Epidermal melanocyte (primary cell): ENCODE results near the gene METRN.
"Not testable (repeated sequence)": the region's sequence is repeated elsewhere in the genome, so short reads cannot be mapped to it uniquely, and the experiment has no call there.

Experiments used
- DNase-seq: peaks from one replicate; pipeline ENCODE4 v3.0.0; 2011; ENCODE audit warnings: low spot score; ENCODE audit not compliant: insufficient read length

Gene METRN

DNA sequence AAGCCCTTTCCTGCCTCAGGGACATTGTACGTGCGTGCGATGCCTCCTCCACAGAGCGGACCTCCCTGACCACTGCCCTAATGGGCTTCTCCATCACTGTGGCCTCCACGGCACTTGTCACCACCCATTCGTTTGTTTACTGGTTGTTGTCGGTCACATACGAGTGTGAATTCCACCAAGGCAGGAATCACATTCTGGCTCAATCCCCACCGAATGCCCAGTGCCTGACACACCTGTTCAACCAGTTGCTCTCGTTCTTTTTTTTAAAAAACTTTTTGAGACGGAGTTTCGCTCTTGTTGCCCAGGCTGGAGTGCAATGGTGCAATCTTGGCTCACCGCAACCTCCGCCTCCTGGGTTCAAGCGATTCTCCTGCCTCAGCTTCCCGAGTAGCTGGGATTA lies 23.7 kb upstream of the METRN start:
- not testable (repeated sequence) for DNase-seq

DNA sequence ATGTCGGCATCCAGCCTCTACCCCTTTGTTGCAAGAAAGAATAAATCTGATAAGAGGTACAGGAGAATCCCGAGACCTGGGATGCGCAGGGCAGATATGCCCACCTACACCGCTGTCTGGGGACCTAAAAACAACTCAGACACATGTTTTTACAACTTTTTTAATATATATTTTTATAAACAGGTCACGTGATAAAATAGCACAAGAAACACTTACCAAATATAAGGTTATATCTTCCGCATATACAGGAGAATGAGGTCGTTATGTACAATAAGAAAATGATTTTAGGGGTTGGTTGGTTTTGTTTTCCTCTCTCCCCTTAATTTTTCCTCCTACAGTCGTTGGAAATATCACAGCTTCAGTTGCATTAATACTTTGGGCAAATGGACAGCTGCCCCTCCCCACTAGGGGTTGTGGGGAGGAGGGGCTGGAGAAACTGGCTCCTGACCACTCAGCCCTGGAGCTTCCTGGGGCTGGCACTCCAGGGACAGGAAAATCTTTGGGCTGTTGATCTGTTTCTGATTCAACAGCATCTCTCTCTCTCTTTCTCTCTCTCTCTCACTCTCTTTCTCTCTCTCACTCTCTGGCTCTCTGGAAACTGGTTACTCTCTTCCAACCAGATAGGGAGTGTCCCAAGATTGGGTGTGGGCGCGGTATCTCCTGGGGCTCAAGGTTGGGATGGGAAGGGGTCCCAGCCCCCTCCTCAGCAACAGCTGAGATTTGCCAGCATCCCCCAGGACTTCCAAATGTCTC lies 22.4 kb upstream of the METRN start:
- DNase-seq: peak; percentile 16

DNA sequence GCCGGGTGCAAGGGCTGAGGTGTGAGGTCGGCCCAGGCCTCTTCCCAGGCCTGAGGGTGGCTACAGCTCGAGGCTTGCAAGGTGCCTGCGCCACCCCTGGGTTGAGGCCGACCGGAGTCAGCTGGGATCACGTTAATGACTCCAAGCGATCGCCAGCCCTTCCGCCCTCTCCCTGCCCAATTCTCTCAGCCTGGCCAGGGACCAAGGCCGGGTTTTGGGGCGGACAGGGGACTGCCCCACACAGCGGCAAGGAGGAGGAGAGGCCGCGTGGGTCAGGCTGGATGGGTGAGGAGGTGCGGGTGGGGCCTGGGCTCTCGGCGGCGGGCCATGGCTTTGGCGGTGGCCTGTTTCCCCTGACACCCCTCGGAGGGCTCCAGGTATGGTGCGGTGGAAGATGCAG lies 21.6 kb upstream of the METRN start:
- DNase-seq: no peak

DNA sequence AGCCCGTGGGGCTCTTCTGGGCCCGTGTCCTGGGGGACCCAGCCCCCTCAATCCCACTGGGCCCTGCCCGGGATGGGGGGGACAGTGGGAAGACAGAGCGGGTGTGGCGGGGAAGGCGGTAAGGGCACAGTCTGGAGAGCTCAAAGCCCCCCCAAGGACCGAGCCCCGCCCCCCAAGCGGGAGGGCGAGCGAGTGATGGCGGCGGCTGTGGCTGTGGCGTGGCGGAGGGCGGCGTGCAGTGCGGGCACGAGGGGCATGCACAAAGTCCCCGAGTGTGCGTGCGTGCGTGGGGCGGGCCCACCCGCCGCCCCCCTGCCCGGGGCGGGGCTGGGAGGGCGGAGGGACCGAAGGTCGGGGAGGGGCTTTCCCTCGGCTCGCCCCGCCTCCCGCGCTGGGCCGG lies 21.2 kb upstream of the METRN start:
- no peak for DNase-seq

DNA sequence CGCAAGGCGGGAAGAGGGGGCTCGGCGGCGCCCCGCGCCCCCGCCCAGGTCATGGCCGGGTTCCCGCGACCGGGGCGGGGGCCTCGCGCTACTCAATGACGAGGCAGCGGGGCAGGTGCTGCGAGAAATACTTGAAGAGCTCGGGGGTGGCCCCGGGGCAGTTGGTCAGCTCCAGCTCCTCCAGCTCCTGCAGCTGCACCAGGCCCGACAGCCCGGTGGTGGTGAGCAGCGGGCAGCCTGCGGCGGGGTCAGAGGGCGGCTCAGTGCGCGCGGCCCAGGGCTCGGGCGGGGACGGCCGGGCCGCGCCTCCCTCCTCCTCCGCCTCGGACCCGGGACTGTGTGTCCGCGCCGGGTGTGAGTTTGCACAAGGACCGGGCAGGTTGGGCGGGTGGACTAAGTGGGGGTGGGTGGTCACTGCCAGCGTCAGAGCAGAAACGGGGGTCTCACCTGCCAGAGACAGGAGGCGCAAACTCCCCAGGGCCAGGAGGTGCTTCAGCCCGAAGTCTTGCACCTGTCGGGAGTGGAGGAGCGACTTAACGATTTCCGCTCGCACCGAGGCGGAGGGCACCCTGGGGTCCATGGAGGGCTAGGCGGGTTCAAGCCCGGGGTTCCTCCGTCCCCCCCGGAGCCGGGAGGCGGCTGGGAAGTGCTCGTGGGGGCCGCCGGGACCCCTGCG lies 20.6 kb upstream of the METRN start:
- no peak for DNase-seq

DNA sequence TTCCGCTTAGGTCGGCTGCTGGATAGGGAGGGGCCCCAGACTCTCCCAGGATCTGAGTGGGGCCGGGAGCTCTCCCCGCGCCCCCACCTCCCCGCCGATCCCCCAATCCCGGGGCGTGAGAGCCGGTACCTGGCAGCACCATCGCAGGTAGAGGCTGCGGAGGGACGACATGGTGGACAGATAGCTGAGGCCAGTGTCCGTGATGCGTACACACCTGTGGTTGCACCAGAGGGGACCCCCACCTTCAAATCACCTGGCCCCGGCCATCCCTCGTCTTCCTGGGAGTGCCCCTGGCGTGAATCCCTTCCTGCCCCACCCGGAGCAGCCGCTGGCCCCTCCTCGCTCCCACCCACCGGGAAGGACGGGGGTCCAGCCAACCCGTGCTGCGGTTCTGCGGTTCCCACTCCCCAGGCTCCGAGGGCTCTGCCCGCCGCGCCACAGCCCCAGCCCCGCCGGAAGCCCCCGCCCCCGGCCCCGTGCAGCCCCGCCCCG lies 20.0 kb upstream of the METRN start:
- no peak for DNase-seq

DNA sequence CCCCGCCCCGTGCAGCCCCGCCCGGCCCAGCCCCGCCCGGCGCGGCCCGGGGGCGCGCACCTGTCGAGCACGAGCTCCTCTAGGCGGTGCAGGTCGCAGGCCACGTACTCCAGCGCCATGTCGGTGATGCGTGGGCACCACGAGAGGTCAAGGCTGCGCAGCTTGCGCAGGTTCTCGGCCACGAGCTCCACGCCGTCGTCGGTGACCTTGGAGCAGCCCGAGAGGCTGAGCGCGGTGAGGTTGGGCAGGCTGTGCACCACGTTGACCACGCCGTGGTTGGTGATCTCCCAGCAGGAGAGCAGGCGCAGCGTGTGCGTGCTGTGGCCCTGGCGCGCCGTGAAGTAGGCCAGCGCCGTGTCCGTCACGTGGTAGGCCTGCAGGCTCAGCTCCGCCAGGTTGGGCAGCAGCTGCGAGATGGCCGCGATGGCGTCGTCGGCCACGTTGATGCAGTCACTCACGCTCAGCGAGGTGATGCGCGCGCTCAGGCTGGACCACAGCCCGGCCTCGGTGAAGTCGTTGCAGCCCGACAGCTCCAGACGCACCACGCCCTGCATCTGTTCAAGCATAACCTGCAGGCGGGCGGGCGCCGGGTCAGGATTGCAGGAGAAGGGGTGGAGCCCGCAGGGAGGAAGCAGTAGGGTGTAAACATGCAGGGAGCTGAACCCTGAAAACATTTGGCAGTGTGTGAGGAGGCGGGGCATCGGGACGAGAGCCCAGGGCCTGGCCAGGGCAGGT lies 19.4 kb upstream of the METRN start:
- DNase-seq: no peak

DNA sequence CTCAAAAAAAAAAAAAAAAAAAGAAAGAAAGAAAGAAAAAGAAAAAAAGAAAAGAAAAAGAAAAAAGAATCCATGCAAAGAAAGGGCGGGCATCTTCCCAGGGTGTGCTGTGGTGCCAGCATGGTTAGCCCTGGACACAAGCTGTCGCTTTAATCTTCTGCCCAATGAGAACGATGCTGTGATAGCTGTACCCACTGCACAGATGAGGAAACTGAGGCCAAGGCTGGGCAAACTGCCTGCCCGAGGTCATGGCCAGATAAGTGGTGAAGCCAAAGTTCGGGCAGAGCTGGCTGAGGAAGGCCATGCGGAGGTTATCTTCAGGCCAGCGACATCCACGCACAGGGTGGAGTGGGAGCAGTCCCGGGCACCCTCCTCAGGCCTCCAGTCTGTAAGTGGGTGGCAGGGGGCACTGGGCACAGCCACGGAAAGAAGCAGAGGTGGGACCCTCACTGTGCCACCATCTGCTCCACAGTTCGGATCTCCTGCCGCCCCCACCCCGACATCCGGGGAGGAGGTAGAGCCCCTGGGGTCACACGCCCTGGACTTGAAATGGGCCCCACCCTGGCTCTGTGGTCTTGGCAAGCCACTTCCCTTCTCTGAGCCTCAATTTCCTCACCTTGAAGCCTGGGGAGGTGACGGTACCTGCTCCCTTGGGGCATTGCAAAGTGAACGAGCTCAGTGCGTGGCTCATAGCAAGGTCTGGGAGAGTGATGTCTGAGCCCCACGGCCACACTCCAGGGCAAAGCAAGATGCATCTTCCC lies 15.8 kb upstream of the METRN start:
- no peak for DNase-seq

DNA sequence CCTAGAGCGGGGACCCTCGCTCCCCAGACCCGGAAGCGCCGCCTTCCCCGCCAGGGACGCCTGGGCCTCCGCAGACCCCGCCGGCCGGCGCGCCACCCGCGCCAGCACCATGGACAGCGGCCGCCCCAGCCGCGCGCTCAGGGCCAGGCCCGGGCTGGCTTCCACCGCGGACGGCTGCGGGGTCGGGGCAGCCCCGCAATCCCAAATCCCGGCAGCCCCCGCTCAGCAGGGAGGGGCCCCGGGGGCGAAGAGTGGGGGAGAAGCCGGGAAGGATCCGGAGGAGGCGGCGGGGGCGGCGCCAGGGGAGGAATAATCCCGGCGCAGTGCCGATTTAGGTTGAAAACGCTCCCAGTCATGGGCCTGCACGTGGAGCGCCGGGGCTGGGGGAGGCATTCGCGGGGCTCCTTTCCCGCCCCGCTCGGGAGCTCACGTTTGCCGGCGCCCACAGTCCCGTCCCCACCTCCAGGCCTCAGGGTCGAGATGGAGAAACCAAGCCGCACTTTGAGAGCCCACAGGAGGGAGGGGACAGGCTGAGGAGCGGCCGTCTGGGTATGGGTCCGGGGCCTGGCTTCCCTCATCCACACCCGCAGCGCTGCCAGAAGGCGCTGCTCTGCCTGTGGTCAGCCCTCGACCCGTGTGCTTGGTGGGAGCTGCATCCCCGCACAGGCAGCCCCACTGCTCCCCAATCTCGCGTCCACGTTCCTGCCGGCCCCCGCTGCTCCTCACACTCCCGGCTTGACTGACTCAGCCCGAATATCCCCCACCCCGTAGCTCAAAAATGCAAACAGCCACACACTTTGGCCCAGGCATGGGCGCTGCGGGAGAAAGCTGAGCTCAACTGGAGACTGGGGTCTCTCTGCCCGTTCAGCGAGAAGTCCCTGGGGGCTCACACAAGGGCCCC lies 14.0 kb upstream of the METRN start:
- DNase-seq: no peak

DNA sequence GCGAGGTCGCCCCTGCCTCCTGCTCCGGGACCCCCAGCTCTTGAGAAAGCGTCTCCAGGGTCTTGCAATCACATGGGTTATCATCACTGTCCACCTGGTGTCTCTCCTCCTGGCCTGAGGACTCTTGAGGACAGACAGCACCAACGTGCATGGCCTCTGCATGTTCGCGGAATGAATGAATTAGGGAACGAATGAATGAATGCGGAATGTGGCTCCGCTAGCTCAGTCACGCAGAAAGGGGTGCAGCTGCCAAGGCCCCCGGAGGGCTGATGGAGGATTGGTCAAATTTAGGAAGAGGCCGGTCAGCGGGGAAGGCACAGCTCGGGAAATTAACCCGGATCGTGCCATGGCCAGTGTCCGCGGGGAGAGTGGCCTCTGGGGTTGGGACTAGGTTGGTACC lies 12.6 kb upstream of the METRN start:
- no peak for DNase-seq

DNA sequence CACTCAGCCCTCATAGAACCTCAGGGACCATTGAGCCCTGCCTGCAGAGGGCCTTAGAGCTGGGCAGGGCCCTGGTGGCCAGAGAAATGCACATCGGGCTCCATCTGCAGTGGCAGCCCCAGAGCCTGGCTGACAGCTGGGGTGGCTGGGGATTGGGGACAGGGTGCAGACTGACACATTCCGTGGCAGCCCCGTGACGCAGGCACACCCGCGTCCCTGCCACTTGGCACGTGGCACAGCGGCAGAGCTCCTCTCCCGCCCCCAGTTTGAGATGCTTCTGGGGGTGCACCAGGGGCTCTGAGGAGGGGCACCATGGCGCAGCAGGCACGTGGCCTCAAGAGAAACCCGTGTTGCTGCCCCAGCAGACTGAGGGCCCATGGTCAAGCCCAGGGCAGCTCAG lies 11.5 kb upstream of the METRN start:
- no peak for DNase-seq

DNA sequence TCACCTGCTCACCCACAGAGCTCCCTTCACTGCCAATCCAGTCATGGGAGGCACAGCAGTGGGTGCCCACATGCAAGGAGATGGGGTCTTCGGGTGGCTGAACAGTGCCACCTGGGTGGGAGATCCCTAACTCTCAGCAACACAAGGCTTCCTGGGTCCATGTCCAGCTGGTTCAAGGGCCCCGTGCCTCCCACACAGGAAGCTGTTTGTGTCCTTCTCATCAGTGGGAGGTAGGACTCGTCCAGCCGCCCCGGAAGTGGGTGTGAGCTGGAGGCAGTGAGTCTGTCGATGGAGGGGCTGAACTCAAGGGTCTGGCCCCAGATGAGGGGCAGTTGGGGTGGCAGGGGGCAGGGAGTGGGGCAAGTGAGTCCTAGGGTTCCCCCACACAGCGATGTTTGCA lies 10.9 kb upstream of the METRN start:
- no peak for DNase-seq

DNA sequence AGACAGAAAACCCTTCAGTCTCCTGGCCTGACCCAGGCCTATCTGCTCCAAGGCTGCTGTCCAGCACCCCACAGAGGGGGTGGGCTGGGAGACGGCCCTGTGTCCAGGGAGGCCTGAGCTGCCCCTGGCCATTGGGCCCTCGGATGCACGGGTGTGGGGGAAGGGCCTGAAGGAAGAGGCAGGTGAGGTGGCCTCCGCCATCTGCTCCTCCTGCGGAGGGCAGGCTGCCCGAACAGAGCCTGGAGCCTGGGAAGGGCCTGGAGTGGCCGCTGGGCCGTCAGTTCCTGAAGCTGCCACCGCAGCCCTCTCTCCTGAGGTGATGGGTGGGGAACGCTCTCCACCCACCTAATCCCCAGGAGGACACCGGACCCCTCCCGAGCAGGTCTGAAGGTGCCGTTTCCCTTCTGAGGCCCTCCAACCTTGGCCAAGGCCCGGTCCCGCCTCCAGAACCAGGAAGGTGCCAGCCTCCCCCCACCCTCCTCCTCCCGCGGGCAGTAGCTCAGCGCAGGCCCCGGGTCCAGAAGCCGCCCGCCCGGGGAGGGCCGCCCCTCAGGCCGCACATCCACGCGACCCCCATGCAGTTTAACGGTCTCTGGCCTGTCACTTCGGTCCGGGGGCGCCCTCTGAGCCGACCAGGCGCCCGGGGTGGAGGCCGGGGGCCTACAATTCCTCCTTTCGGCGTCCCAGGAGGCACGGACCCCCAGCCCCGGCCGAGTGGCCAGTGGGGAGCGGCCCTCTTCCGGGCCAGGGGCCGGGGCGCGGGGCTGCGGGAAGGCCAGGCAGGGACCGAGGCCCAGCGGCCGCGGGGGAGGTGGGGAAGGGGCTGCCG lies 10.2 kb upstream of the METRN start:
- no peak for DNase-seq

DNA sequence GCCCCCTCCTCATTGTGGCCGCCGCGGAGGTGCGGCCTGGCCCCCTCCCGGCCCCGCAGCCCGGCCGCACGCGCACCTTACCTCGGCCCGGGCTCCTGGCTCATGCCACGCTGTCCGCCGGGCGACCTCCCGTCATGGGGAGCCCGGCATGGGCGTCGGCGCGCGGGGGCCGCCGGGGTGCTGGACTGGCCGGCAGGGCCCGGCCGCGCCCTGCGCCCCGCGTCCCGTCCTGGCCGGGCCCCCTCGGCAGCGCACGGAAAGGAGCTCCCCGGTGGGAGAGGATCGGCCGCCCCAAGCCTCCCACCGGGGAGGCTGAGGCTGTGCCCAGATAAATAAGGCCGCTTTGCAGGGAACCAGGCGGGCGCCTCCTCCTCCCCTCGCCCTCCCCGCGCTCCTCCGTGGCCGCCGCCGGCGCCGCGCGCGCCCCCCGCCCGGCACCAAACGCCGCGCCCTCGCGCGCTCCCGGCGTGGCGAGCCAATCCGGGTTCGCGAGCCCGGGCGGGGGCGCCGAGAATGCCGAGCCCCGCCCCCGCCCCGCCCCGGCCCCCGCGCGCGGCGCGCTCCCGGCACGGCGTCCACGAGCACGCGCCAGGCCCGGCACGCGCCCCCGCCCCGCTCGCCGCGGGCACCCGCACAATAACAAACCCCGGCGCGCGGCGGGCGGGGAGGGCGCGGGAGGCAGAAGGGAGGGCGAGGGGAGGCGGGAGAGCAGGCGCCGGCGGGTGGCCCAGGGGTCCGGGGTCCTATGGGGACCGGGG lies 9.3 kb upstream of the METRN start, which contains the start of gene FBXL16:
Gene FBXL16 (minus strand): TSS at position 371 of the 758 bp plus-strand sequence. CDS start 8,396 bp downstream, outside the sequence.
- DNase-seq: no peak

DNA sequence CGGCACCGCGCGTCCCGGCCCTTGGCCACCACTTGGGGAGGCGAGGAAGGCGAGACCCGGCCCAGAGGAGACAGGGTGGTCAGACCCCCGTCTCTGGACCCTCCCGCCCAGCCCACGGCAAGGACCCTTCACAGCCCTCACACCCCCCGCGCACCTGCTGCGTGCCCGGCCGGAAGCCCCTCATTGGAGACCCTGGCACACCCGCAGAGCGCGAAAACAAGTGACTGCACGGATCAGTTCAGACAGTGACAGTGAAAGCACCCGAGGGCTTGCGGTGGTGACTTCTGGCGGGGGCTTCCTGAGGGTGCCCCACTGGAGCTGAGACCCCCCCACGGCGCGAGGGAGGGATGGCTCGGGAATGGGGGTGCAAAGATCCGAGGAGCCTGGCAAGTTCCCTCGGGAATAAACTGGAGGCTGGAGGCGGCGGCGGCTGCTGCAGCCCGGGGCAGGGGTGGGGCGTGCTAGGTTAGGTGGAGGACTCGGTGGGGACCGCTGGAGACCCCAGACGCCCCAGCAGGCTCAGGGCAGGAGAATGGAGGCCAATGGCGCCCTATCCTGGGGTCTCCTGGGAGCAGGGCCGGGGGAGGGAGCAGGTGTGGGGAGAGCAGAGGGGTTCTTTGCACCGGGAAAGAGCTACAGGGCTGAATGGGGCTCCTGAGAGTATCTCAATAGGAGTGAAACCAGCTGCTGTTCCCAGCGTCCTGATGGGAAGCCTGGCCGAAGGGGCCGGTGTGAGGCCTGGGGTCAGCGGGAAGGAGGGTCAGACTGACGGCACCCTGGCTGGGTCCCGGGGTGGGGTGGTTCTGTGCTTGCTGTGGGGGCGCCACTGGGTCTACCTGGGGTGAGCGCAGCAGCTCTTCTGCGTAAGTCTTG lies 8.5 kb upstream of the METRN start:
- no peak for DNase-seq

DNA sequence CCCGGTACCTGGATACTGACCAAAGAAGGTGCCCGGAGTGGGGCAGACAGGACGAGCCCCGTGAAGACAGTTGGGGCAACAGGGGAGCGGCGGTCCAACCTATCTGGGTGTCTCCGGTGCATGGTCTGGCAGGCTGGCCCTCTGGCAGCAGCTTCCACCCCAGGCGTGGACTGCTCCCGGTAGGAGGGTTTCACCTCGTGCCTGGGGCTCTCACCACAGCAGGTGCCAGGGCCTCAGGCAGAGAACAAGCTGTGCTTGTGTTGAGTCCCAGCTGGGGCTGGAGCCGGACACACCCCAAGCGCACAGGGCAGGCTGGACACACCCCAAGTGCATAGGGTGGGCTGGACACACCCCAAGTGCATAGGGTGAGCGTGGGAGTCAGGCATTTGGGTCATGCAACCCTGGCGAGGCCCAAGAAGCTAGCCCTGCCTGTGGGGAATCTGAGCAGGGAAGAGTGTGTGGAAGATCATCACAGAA lies 7.8 kb upstream of the METRN start:
- no peak for DNase-seq

DNA sequence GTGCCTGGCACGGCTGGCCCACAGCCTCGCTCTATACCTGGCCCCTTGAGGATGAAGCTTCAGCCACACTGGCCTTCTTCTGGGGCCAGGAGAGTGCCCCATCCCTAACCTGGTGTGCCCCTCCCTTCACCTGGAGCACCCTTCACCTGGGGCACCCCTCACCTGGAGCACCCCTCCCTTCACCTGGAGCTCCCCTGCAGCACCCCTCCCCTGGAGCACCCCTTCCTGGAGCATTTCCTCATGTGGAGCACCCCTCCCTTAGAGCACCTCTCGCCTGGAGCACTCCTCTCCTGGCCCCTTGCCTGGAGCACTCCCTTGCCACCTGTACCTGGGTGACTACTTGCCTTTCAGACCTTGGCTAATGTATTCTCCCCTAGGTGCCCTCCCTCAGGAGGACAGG lies 6.9 kb upstream of the METRN start:
- no peak for DNase-seq

DNA sequence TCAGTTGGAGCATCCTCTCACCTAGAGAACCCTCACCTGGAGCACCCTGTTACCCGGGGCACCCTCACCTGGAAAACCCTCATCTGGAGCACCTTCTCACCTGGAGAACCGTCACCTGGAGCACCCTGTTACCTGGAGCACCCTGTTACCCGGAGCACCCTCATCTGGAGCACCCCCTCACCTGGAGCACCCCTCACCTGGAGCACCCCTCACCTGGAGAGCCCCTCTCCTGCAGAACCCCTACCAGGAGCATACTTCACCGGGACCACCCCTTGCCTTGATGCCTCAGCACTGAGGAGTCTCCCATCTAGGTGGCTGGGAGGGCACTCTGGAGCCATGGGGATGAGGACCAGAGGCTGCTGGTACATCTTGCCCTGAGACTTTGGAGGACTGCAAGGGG lies 6.0 kb upstream of the METRN start:
- DNase-seq: no peak
